ENCODE measurements around the gene FTSJ3. TPM values are rescaled to one million over a fixed set of nuclear protein-coding genes. Genes with fewer than 3 reads are reported as not detected.

The FTSJ3 gene
- total and polyA plus RNA-seq, 2 of the 13 experiments (the other 11 are each of a cell fraction or from before 2014, with no cell fraction given) = 26.0 to 64.2 TPM

GRCh38 chr17:63774141-63774968 lies 53.1 kb downstream of the FTSJ3 start, which contains the start of gene DDX42 (continued):
- TF ChIP-seq ARID4A (CRISPR knock-in tag; IDR thresholded peaks at IDR 0.05; ENCODE audit: borderline replicate concordance) (peak; percentile 38), ZNF784 (CRISPR knock-in tag; IDR thresholded peaks at IDR 0.05; ENCODE audit: borderline replicate concordance) (0 out of 2 replicates have a peak, but pooled peaks have one; percentile 56), NR1H2 (CRISPR knock-in tag; IDR thresholded peaks at IDR 0.05; ENCODE audit: borderline replicate concordance, low read depth) (0 out of 2 replicates have a peak, but pooled peaks have one; percentile 32), ZNF318 (CRISPR knock-in tag; IDR thresholded peaks at IDR 0.05) (no peak), ZNF652 (CRISPR knock-in tag; IDR thresholded peaks at IDR 0.05; ENCODE audit: borderline replicate concordance, low read depth) (no peak), ZNF30 (CRISPR knock-in tag; IDR thresholded peaks at IDR 0.05) (0 out of 2 replicates have a peak, but pooled peaks have one; percentile 38), TMF1 (CRISPR knock-in tag; IDR thresholded peaks at IDR 0.05; ENCODE audit: low read depth) (peak; percentile 94), KMT2A (CRISPR knock-in tag; IDR thresholded peaks at IDR 0.05) (0 out of 2 replicates have a peak, but pooled peaks have one; percentile 63), RXRA (CRISPR knock-in tag; IDR thresholded peaks at IDR 0.05) (no peak), NR3C1 (CRISPR knock-in tag; IDR thresholded peaks at IDR 0.05) (no peak), ETV5 (CRISPR knock-in tag; IDR thresholded peaks at IDR 0.05; ENCODE audit: borderline replicate concordance) (0 out of 2 replicates have a peak, but pooled peaks have one; percentile 25), POLR2A (IDR thresholded peaks at IDR 0.05; ENCODE audit: insufficient read depth in 1 of 2, low read depth in 2 of 2, low read length in 2 of 2) (no peak), REPIN1 (CRISPR knock-in tag; IDR thresholded peaks at IDR 0.05; ENCODE audit: borderline replicate concordance, low read depth) (no peak; the same call in 1 of the 2 replicates), PAWR (CRISPR knock-in tag; IDR thresholded peaks at IDR 0.05; ENCODE audit: borderline replicate concordance) (peak; percentile 44; the same call in 1 of the 2 replicates), ZNF773 (CRISPR knock-in tag; IDR thresholded peaks at IDR 0.05; ENCODE audit: borderline replicate concordance) (peak; percentile 78; the same call in 1 of the 2 replicates)

Data from HepG2 (cell line).